Activated T-helper 1 cell treated with anti-CD3 and anti-CD28 coated beads, Interleukin-12 subunit alpha, Interleukin-12 subunit beta, Interleukin-2, Interleukin-4 antibody, amounts not matched to agents 30 ng/mL and 10 ng/mL and 1 ng/mL, durations not matched to agents 14 hours and 24 hours and 36 hours (primary cell): ENCODE results near the gene ECHS1. TPM values are rescaled to one million over a fixed set of nuclear protein-coding genes. Genes with fewer than 3 reads are reported as not detected.
"Not testable (repeated sequence)": the region's sequence is repeated elsewhere in the genome, so short reads cannot be mapped to it uniquely, and the experiment has no call there.

Source experiments
- DNase-seq: peaks from one replicate; pipeline ENCODE4 v3.0.0; 2021; ENCODE audit warnings: low spot score
- H3K27ac Mint-ChIP-seq: one replicate; pipeline ENCODE4 v1.8.0; 2021; ENCODE audit warnings: mild to moderate bottlenecking, mixed read lengths
- H3K27me3 Mint-ChIP-seq: one replicate; pipeline ENCODE4 v1.8.0; 2022; ENCODE audit warnings: mild to moderate bottlenecking, moderate library complexity, mixed read lengths; ENCODE audit not compliant: insufficient read depth
- H3K36me3 Mint-ChIP-seq: one replicate; pipeline ENCODE4 v1.8.0; 2021; ENCODE audit warnings: low read depth, mixed read lengths
- H3K4me1 Mint-ChIP-seq: one replicate; pipeline ENCODE4 v1.8.0; 2021; ENCODE audit warnings: low read depth, mixed read lengths
- H3K4me3 Mint-ChIP-seq: one replicate; pipeline ENCODE4 v1.8.0; 2021; ENCODE audit warnings: mild to moderate bottlenecking, moderate library complexity, mixed read lengths
- H3K9me3 Mint-ChIP-seq: one replicate; pipeline ENCODE4 v1.8.0; 2021; ENCODE audit warnings: mixed read lengths
- intact Hi-C: fragments of 100-400 bp; cut with micrococcal nuclease; formaldehyde crosslinking; loops from one replicate; pipeline ENCODE4 v1.15.1; 2024
- total RNA-seq: library from RNA; stranded (reverse); gene quantifications from 2 replicates; pipeline ENCODE4 v1.2.3, GENCODE V29; 2022

Gene ECHS1
- total RNA-seq, 1 donor from 2014 or later = 69.6 TPM

DNA sequence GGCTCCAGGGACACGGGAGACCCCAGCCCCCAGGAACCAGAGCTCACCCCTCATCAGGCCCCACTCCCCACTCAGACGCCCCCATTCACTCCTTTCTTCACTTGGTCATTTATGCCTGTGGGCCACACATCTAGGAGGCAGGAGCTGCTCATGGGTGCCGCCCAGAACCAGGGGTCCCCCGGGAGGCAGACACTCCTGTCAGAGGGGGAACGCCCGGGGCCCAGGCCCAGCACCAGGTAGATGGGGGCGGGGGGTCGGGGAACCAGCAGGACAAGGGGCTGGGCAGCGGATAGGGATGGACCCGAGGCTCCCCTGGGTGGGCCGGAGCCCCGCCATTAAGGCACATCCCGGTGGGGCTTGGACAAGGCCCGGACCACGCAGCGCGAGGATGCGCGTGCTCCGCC lies 48.3 kb downstream of the ECHS1 start:
- no peaks in the 10 kb centered on the region for H3K36me3 Mint-ChIP-seq
- H3K4me3 Mint-ChIP-seq = no peak overlapping the region
- peaks cover 37% of the 10 kb centered on the region for H3K27me3 Mint-ChIP-seq

GRCh38 chr10:133324198-133324792 lies 48.9 kb downstream of the ECHS1 start:
- H3K27ac Mint-ChIP-seq = no peak overlapping the region
- H3K36me3 Mint-ChIP-seq = no peaks in the 10 kb centered on the region
- H3K4me1 Mint-ChIP-seq = peaks cover 3% of the 10 kb centered on the region
- intact Hi-C loops = loop anchor here (1.0 to 2.0 kb wide), 2 partner anchors 15 to 34 kb away; partner anchors contain the start of genes FUOM, TUBGCP2 and ZNF511
- no peak overlapping the region for H3K4me3 Mint-ChIP-seq
- H3K27me3 Mint-ChIP-seq = peaks cover 34% of the 10 kb centered on the region
- peak; percentile 40 for DNase-seq
- H3K9me3 Mint-ChIP-seq = peaks cover 4% of the 10 kb centered on the region

More for the DNA sequence above, 48.3 kb downstream of the ECHS1 start:
- no peak for DNase-seq
- no peak overlapping the region for H3K27ac Mint-ChIP-seq
- no peaks in the 10 kb centered on the region for H3K4me1 Mint-ChIP-seq
- intact Hi-C loops = loop anchor here (1.0 to 5.0 kb wide), 3 partner anchors 16 to 282 kb away; partner anchors contain the start of genes FUOM, TUBGCP2 and ZNF511
- H3K9me3 Mint-ChIP-seq = peaks cover 4% of the 10 kb centered on the region

DNA sequence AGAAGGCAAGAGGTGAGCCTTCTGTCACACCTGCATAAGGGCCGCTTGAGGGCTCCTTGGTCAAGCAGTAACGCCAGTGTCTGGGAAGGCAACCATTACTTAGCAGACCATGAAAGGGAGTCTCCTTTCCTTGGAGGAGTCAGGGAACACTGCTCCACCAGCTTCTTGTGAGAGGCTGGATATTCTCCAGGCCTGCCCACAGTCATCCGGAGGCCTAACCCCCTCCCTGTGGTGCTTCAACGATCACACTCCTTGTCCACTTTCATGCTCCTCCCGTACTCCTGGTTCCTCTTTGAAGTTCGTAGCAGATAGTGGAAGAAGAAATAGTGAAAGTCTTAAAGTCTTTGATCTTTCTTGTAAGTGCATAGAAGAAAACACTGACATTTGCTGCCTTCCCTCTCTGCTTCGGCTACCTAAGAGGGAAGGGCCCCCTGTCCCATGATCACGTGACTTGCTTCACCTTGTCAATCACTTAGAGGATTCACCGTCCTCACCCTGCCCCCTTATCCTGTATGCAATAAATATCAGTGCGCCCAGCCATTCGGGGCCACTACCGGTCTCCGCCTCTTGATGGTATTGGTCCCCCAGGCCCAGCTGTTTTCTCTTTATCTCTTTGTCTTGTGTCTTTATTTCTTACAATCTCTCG lies 51.0 kb downstream of the ECHS1 start:
- H3K9me3 Mint-ChIP-seq, H3K4me1 Mint-ChIP-seq, intact Hi-C loops, H3K4me3 Mint-ChIP-seq, H3K36me3 Mint-ChIP-seq, DNase-seq, H3K27ac Mint-ChIP-seq: not testable (repeated sequence)
- peaks cover 20% of the 10 kb centered on the region for H3K27me3 Mint-ChIP-seq

DNA sequence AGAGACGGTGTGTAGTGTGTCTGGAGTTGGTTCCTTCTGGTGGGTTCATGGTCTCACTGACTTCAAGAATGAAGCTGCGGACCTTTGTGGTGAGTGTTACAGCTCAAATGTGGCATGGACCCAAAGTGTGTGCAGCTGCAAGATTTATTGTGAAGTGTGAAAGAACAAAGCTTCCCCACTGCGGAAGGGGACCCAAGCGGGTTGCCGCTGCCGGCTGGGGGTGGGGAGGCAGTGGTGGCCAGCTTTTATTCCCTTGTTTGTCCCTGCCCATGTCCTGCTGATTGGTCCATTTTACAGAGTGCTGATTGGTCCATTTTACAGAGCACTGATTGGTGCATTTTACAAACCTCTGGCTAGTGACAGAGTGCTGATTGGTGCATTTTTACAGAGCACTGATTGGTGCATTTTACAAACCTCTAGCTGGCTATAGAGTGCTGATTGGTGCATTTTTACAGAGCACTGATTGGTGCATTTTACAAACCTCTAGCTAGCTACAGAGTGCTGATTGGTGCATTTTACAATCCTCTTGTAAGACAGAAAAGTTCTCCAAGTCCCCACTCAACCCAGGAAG lies 52.2 kb downstream of the ECHS1 start:
- intact Hi-C loops, H3K36me3 Mint-ChIP-seq, H3K9me3 Mint-ChIP-seq, DNase-seq, H3K4me1 Mint-ChIP-seq, H3K4me3 Mint-ChIP-seq, H3K27ac Mint-ChIP-seq: not testable (repeated sequence)
- peaks cover 10% of the 10 kb centered on the region for H3K27me3 Mint-ChIP-seq

GRCh38 chr10:133318494-133319127 lies 54.5 kb downstream of the ECHS1 start:
- Mint-ChIP-seq H3K27me3 (peaks cover 4% of the 10 kb centered on the region), H3K36me3 (peaks cover 3% of the 10 kb centered on the region)
- intact Hi-C loops = loop anchor here (2.0 kb wide), 1 partner anchor 174 kb away; no protein-coding TSS in a partner anchor

GRCh38 chr10:133316732-133317131 lies 56.4 kb downstream of the ECHS1 start:
- intact Hi-C loops = no loop called here
- DNase-seq = no peak
- Mint-ChIP-seq H3K36me3 (peaks cover 9% of the 10 kb centered on the region), H3K27ac (no peak overlapping the region), H3K9me3 (peaks cover 4% of the 10 kb centered on the region), H3K27me3 (peaks cover 4% of the 10 kb centered on the region), H3K4me1 (peaks cover 7% of the 10 kb centered on the region), H3K4me3 (no peak overlapping the region)

More at GRCh38 chr10:133318494-133319127, 54.5 kb downstream of the ECHS1 start:
- DNase-seq = peak; percentile 60
- H3K4me3 Mint-ChIP-seq = peak overlapping the region; percentile 64
- H3K9me3 Mint-ChIP-seq = peaks cover 4% of the 10 kb centered on the region
- peaks cover 7% of the 10 kb centered on the region for H3K4me1 Mint-ChIP-seq
- H3K27ac Mint-ChIP-seq = no peak overlapping the region

DNA sequence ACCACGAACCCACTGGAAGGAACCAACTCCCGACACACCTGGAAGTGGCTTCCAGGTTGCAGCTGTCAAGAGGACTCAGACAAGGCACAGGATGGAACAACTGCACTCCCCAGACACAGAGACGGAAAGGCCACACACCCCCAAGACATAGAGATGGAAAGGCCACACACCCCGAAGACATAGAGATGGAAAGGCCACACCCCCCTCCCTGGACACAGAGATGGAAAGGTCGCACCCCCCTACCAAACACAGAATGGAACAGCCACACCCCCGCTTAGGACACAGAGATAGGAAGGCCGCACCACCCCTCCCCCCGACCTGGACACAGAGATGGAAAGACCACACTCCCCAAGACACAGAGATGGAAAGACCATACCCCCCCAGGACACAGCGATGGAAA lies 56.9 kb downstream of the ECHS1 start:
- peaks cover 4% of the 10 kb centered on the region for H3K27me3 Mint-ChIP-seq
- peaks cover 9% of the 10 kb centered on the region for H3K36me3 Mint-ChIP-seq
- peaks cover 4% of the 10 kb centered on the region for H3K9me3 Mint-ChIP-seq
- intact Hi-C loops = no loop called here
- peaks cover 7% of the 10 kb centered on the region for H3K4me1 Mint-ChIP-seq
- H3K4me3 Mint-ChIP-seq = no peak overlapping the region
- no peak overlapping the region for H3K27ac Mint-ChIP-seq
- DNase-seq = no peak

- Mint-ChIP-seq H3K9me3 (peaks cover 4% of the 10 kb centered on the region), H3K4me3 (no peak overlapping the region), H3K27me3 (peaks cover 4% of the 10 kb centered on the region), H3K27ac (no peak overlapping the region), H3K36me3 (peaks cover 9% of the 10 kb centered on the region), H3K4me1 (peaks cover 7% of the 10 kb centered on the region)
- intact Hi-C loops = no loop called here
- no peak for DNase-seq
These were observed 57.3 kb downstream of the ECHS1 start for GRCh38 chr10:133315847-133316246.

- H3K36me3 Mint-ChIP-seq = peaks cover 9% of the 10 kb centered on the region
- intact Hi-C loops = no loop called here
- no peak overlapping the region for H3K4me3 Mint-ChIP-seq
These were observed 58.2 kb downstream of the ECHS1 start for GRCh38 chr10:133314911-133315310.

DNA sequence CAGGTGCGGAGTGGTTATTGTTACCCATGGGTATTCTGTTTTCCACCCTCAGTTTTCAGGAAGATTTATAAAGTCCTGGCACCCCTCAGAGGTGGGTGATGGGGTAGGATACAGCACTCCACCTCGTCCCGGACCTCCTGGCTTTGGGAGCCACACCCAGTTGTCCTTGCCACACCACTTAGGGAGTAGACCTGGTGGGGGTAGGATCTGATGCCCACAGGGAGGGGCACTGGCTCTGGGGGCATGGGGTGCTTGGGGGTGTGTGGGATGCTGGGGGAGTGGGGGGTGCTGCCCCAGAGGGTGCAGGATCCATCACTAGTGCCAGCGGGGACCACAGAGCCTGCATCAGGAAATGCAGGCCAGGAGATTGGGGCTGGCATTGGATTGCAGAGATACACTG lies 60.0 kb downstream of the ECHS1 start:
- no peak for DNase-seq
- Mint-ChIP-seq H3K27me3 (peaks cover 2% of the 10 kb centered on the region), H3K9me3 (no peaks in the 10 kb centered on the region), H3K27ac (no peak overlapping the region), H3K4me3 (no peak overlapping the region), H3K36me3 (peaks cover 10% of the 10 kb centered on the region), H3K4me1 (peaks cover 2% of the 10 kb centered on the region)
- intact Hi-C loops = no loop called here

More at GRCh38 chr10:133314911-133315310, 58.2 kb downstream of the ECHS1 start:
- Mint-ChIP-seq H3K9me3 (no peaks in the 10 kb centered on the region), H3K27ac (peak overlapping the region; percentile 42), H3K4me1 (peaks cover 7% of the 10 kb centered on the region), H3K27me3 (peaks cover 4% of the 10 kb centered on the region)
- no peak for DNase-seq

DNA sequence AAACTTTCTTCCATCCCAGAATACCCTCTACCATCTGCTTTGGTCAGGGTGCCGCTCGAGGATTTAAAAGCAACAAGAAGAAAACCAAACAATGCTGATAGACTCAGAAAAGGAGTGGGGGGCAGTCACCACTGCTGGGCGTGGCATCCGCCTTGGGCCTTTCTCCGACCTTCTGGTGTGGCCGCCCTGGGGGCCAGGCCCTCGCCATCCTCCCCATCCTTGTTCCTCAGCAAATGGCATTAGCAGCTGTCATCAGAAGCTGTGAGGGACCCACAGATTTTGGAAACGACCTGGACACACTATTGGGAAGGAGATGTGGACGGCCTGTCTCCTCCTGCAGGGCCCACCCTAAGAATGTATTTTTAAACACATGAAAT lies 60.4 kb downstream of the ECHS1 start:
- Mint-ChIP-seq H3K4me1 (peaks cover 6% of the 10 kb centered on the region), H3K36me3 (peaks cover 11% of the 10 kb centered on the region), H3K9me3 (no peaks in the 10 kb centered on the region), H3K27me3 (peaks cover 2% of the 10 kb centered on the region), H3K4me3 (no peak overlapping the region), H3K27ac (no peak overlapping the region)
- no peak for DNase-seq
- intact Hi-C loops = no loop called here
